Measurements from ENCODE around the gene EYA3. TPM values are rescaled to one million over a fixed set of nuclear protein-coding genes. Genes with fewer than 3 reads are reported as not detected.
A peak's percentile ranks its signal among the peaks of the same experiment; 100 is the strongest.

EYA3 gene
- total RNA-seq, 1 donor from 2014 or later = 15.7 TPM

- no peaks in the 10 kb centered on the region for H3K27me3 Mint-ChIP-seq (ENCODE audit: low read depth)
- TF ChIP-seq, protein P1, sequence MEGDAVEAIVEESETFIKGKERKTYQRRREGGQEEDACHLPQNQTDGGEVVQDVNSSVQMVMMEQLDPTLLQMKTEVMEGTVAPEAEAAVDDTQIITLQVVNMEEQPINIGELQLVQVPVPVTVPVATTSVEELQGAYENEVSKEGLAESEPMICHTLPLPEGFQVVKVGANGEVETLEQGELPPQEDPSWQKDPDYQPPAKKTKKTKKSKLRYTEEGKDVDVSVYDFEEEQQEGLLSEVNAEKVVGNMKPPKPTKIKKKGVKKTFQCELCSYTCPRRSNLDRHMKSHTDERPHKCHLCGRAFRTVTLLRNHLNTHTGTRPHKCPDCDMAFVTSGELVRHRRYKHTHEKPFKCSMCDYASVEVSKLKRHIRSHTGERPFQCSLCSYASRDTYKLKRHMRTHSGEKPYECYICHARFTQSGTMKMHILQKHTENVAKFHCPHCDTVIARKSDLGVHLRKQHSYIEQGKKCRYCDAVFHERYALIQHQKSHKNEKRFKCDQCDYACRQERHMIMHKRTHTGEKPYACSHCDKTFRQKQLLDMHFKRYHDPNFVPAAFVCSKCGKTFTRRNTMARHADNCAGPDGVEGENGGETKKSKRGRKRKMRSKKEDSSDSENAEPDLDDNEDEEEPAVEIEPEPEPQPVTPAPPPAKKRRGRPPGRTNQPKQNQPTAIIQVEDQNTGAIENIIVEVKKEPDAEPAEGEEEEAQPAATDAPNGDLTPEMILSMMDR (IDR thresholded peaks at IDR 0.05) = no peak
- H3K4me1 Mint-ChIP-seq (ENCODE audit: low read depth) = peaks cover 23% of the 10 kb centered on the region
- no peaks in the 10 kb centered on the region for H3K9me3 Mint-ChIP-seq (ENCODE audit: low read depth)
- no peak overlapping the region for H3K4me3 Mint-ChIP-seq (ENCODE audit: unreplicated experiment)
- H3K36me3 Mint-ChIP-seq (ENCODE audit: low read depth) = peaks cover 9% of the 10 kb centered on the region
- no peak for DNase-seq (ENCODE audit: low spot score)
- H3K27ac Mint-ChIP-seq (ENCODE audit: unreplicated experiment) = no peak overlapping the region
Observed at GRCh38 chr1:27973771-27974416, 114.5 kb downstream of the EYA3 start.

DNA sequence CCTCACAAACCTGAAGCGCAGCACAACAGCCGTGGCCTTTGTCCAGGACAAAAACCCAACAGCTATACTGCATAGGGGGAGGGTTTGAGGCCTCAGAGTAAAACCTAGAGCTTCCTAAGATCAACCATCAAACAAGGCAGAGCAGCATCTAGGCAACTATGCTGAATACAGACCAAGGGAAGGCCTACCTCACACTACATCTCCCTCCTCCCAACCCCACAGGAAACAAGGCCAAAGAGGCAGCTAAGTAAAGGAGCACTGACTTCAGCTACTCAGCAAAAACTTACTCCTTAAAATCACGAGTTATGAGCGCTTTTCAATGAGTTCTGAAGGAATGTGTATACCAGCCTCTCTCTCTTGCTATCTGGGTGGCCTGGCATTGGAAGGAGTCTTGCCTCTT is 116.3 kb downstream of the EYA3 start:
- peaks cover 16% of the 10 kb centered on the region for H3K36me3 Mint-ChIP-seq (ENCODE audit: low read depth)
- no peak for DNase-seq (ENCODE audit: low spot score)
- peaks cover 30% of the 10 kb centered on the region for H3K4me1 Mint-ChIP-seq (ENCODE audit: low read depth)
- TF ChIP-seq, protein P1 (IDR thresholded peaks at IDR 0.05) = no peak
- no peak overlapping the region for H3K4me3 Mint-ChIP-seq (ENCODE audit: unreplicated experiment)
- no peaks in the 10 kb centered on the region for H3K9me3 Mint-ChIP-seq (ENCODE audit: low read depth)
- H3K27ac Mint-ChIP-seq (ENCODE audit: unreplicated experiment) = no peak overlapping the region
- no peaks in the 10 kb centered on the region for H3K27me3 Mint-ChIP-seq (ENCODE audit: low read depth)

DNA sequence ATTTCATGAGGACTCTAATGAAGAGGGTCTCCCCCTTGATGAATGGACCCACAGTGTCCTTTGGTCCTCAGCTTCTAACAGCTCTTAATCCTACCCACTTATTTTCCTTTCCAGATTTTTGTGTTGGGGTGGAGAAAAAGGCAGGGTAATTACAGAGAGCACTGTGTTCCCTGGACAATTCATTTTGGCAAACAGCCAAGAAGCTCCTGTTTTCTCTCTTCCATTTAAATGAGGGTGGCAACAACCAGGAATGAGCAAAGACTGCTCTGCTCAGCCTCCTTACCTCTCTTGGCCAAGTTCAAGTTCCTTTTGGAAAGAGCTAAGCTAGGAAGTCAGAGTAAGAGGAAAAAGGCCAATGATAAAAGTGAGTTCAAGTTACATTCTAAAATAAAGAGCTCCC is 116.7 kb downstream of the EYA3 start:
- no peak for DNase-seq (ENCODE audit: low spot score)
- TF ChIP-seq, protein P1 (IDR thresholded peaks at IDR 0.05) = no peak
- no peaks in the 10 kb centered on the region for H3K27me3 Mint-ChIP-seq (ENCODE audit: low read depth)
- H3K4me1 Mint-ChIP-seq (ENCODE audit: low read depth) = peaks cover 30% of the 10 kb centered on the region
- H3K9me3 Mint-ChIP-seq (ENCODE audit: low read depth) = no peaks in the 10 kb centered on the region
- H3K4me3 Mint-ChIP-seq (ENCODE audit: unreplicated experiment) = no peak overlapping the region
- H3K27ac Mint-ChIP-seq (ENCODE audit: unreplicated experiment) = no peak overlapping the region
- H3K36me3 Mint-ChIP-seq (ENCODE audit: low read depth) = peaks cover 16% of the 10 kb centered on the region

GRCh38 chr1:27970401-27970800 is 118.0 kb downstream of the EYA3 start:
- Mint-ChIP-seq H3K27ac (ENCODE audit: unreplicated experiment) (peak overlapping the region; percentile 63), H3K4me3 (ENCODE audit: unreplicated experiment) (no peak overlapping the region), H3K9me3 (ENCODE audit: low read depth) (no peaks in the 10 kb centered on the region), H3K36me3 (ENCODE audit: low read depth) (peaks cover 19% of the 10 kb centered on the region), H3K4me1 (ENCODE audit: low read depth) (peaks cover 30% of the 10 kb centered on the region), H3K27me3 (ENCODE audit: low read depth) (no peaks in the 10 kb centered on the region)
- TF ChIP-seq, protein P1 (IDR thresholded peaks at IDR 0.05) = no peak
- DNase-seq (ENCODE audit: low spot score) = no peak

DNA sequence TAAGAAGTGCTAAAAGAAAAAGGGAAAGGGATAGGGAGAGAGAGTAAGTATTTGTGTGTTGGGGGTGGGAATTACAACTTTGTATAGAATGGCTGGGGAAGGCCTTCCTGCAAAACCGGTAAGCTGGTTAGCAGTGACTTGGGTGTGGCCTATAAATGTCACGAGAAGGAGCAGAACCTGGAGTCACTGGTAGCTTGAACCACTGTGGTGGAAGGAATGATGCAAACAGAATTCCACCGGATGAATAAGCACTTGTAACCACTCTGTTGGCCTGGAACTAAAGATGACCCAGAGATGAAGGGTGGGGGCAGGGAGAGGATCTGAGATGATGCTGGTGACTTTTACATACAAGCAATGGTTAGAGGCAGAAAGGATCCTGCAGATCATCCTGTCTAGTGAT is 119.7 kb downstream of the EYA3 start:
- Mint-ChIP-seq H3K9me3 (ENCODE audit: low read depth) (no peaks in the 10 kb centered on the region), H3K36me3 (ENCODE audit: low read depth) (peaks cover 22% of the 10 kb centered on the region), H3K27me3 (ENCODE audit: low read depth) (no peaks in the 10 kb centered on the region), H3K27ac (ENCODE audit: unreplicated experiment) (peak overlapping the region; percentile 55), H3K4me3 (ENCODE audit: unreplicated experiment) (no peak overlapping the region), H3K4me1 (ENCODE audit: low read depth) (peaks cover 30% of the 10 kb centered on the region)
- TF ChIP-seq, protein P1 (IDR thresholded peaks at IDR 0.05) = no peak
- DNase-seq (ENCODE audit: low spot score) = no peak
